OCI-LY7 (cell line): ENCODE data around the gene CTPS2. TPM values are rescaled to one million over a fixed set of nuclear protein-coding genes. Genes with fewer than 3 reads are reported as not detected.

Source experiments
- BruUV-seq: library from RNA; stranded (reverse); fragments of 400-500 nt; replicated peaks from 2 replicates; lab custom pipeline; 2021; lab: Mats Ljungman, UMichigan
- CTCF ChIA-PET: fragments of 300-600 bp; sonication (Branson Sonifier 250); formaldehyde crosslinking; loops from one replicate; lab custom pipeline; 2022; ENCODE audit warnings: antibody characterized with exemption; ENCODE audit not compliant: unreplicated experiment; lab: Charles Lee
- POLR2A ChIA-PET: fragments of 300-600 bp; sonication (Branson Sonifier 250); formaldehyde crosslinking; loops from one replicate; lab custom pipeline; 2022; ENCODE audit warnings: antibody characterized with exemption; lab: Charles Lee
- DNase-seq: peaks from one replicate; pipeline ENCODE4 v3.0.0-alpha.2; 2015; ENCODE audit warnings: low spot score
- H2AFZ ChIP-seq: fragments of 200-600 bp; sonication (generic), shearing (Covaris generic); 2 replicates; pipeline ENCODE4 v1.6.1; 2014; ENCODE audit warnings: mild to moderate bottlenecking, antibody characterized with exemption, low read length, moderate library complexity
- H3K27ac ChIP-seq: fragments of 200-600 bp; sonication (generic); 2 replicates; pipeline ENCODE4 v1.5.1; 2014; ENCODE audit warnings: mixed run types, low read depth, mild to moderate bottlenecking, moderate library complexity, low read length, inconsistent platforms; ENCODE audit not compliant: poor library complexity, severe bottlenecking
- H3K36me3 ChIP-seq: fragments of 200-600 bp; sonication (generic); 2 replicates; pipeline ENCODE4 v1.6.1; 2014; ENCODE audit warnings: mild to moderate bottlenecking, antibody characterized with exemption, low read length, moderate library complexity, mixed read lengths; ENCODE audit not compliant: insufficient read depth
- H3K4me1 ChIP-seq: fragments of 200-600 bp; sonication (generic); 2 replicates; pipeline ENCODE4 v1.5.1; 2014; ENCODE audit warnings: mild to moderate bottlenecking, low read length; ENCODE audit not compliant: insufficient read depth, poor library complexity, severe bottlenecking
- H3K4me2 ChIP-seq: fragments of 200-600 bp; sonication (generic); 2 replicates; pipeline ENCODE4 v1.6.1; 2014; ENCODE audit warnings: mild to moderate bottlenecking, low read length
- H3K4me3 ChIP-seq: fragments of 200-600 bp; sonication (generic); 2 replicates; pipeline ENCODE4 v1.5.1; 2014; ENCODE audit warnings: mild to moderate bottlenecking, low read depth, low read length; ENCODE audit not compliant: poor library complexity, severe bottlenecking
- H3K79me2 ChIP-seq: fragments of 200-600 bp; sonication (generic); 2 replicates; pipeline ENCODE4 v1.6.1; 2016; ENCODE audit warnings: low read depth, mild to moderate bottlenecking, low read length, moderate library complexity, mixed read lengths; ENCODE audit not compliant: insufficient read depth
- H3K9me2 ChIP-seq: fragments of 200-600 bp; sonication (generic); 2 replicates; pipeline ENCODE4 v1.6.1; 2016; ENCODE audit warnings: mild to moderate bottlenecking, low read length, mixed read lengths; ENCODE audit not compliant: insufficient read depth
- H3K9me3 ChIP-seq: fragments of 200-600 bp; sonication (generic); 2 replicates; pipeline ENCODE4 v1.6.1; 2014; ENCODE audit warnings: mild to moderate bottlenecking, mixed run types, low read length, mixed read lengths
- H4K20me1 ChIP-seq: fragments of 200-600 bp; sonication (generic); 2 replicates; pipeline ENCODE4 v1.6.1; 2014; ENCODE audit warnings: mild to moderate bottlenecking, antibody characterized with exemption, low read length, moderate library complexity, mixed read lengths; ENCODE audit not compliant: insufficient read depth
- EZH2phosphoT487 ChIP-seq: fragments of 200-600 bp; sonication (generic); IDR thresholded peaks from 2 replicates; pipeline ENCODE4 v1.6.1; 2018; ENCODE audit warnings: low read depth, borderline replicate concordance, mild to moderate bottlenecking, mixed run types, antibody characterized with exemption, low read length, moderate library complexity, mixed read lengths
- intact Hi-C: fragments of 100-400 bp; cut with micrococcal nuclease; formaldehyde crosslinking; loops from one replicate; pipeline ENCODE4 v1.10.0; 2022; ENCODE audit not compliant: unreplicated experiment
- total RNA-seq, 2 experiments: library from RNA; depleted of rRNA in 1 of 2; stranded (reverse); fragments of >200 nt in 1 of 2; shearing (Covaris generic) in 1 of 2; gene quantifications; 2 replicates each; pipeline ENCODE4 v1.2.3, GENCODE V29; 2014 to 2022
- TF ChIP-seq, protein P1 (sequence below): fragments of 200-600 bp; sonication (generic); conservative IDR thresholded peaks from 2 replicates; pipeline ENCODE4 v1.5.1; 2014; ENCODE audit warnings: mild to moderate bottlenecking, antibody characterized with exemption, low read length, moderate library complexity, mixed read lengths

The CTPS2 gene
- total RNA-seq, 2 experiments from 2014 or later = 15.9 to 21.3 TPM

GRCh38 chrX:16601885-16602284 lies 110.6 kb downstream of the CTPS2 start:
- no TSS peak for BruUV-seq
- Histone ChIP-seq H3K79me2 (no peaks in the 10 kb centered on the region), H3K27ac (no peak overlapping the region), H3K36me3 (no peaks in the 10 kb centered on the region; the same call in 1 of the 2 replicates), H3K4me2 (no peak overlapping the region), H3K9me2 (no peaks in the 10 kb centered on the region), H2AFZ (no peak overlapping the region), H3K4me3 (no peak overlapping the region), H4K20me1 (no peaks in the 10 kb centered on the region), H3K9me3 (no peaks in the 10 kb centered on the region), H3K4me1 (peaks cover 4% of the 10 kb centered on the region)
- no peak for DNase-seq
- intact Hi-C loops = no loop called here
- POLR2A ChIA-PET = interaction anchor here (0.6 kb wide), 1 partner anchor 45 kb away, joined by 3 read pairs; no protein-coding TSS in a partner anchor
- no peak for TF ChIP-seq EZH2phosphoT487
- TF ChIP-seq, protein P1, sequence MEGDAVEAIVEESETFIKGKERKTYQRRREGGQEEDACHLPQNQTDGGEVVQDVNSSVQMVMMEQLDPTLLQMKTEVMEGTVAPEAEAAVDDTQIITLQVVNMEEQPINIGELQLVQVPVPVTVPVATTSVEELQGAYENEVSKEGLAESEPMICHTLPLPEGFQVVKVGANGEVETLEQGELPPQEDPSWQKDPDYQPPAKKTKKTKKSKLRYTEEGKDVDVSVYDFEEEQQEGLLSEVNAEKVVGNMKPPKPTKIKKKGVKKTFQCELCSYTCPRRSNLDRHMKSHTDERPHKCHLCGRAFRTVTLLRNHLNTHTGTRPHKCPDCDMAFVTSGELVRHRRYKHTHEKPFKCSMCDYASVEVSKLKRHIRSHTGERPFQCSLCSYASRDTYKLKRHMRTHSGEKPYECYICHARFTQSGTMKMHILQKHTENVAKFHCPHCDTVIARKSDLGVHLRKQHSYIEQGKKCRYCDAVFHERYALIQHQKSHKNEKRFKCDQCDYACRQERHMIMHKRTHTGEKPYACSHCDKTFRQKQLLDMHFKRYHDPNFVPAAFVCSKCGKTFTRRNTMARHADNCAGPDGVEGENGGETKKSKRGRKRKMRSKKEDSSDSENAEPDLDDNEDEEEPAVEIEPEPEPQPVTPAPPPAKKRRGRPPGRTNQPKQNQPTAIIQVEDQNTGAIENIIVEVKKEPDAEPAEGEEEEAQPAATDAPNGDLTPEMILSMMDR = no peak
- CTCF ChIA-PET = no interaction called here

DNA sequence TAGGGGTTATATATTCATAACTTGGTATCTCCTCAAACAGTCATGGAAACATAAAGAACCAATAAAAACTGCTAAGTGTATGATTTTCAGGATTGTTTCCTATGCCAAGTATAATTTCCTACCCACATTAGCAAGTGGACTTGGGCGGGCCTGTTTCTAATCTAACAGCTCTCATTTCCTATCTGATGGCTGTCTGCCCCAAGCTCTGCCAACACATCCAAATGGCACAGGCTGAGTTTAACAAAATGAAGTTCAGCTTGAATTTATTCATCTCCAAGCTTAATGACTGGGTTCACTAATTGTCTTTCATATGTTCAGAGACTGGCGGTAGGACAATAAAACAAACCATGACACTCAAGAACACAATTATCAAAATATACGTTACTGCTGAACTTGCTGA lies 118.0 kb downstream of the CTPS2 start:
- Histone ChIP-seq H3K4me1 (no peaks in the 10 kb centered on the region), H3K27ac (no peak overlapping the region), H4K20me1 (no peaks in the 10 kb centered on the region), H3K79me2 (no peaks in the 10 kb centered on the region), H3K4me3 (no peak overlapping the region), H3K36me3 (peaks cover 13% of the 10 kb centered on the region; the same call in 1 of the 2 replicates), H3K9me2 (no peaks in the 10 kb centered on the region), H3K4me2 (no peak overlapping the region), H2AFZ (no peak overlapping the region), H3K9me3 (no peaks in the 10 kb centered on the region)
- ChIA-PET POLR2A (no interaction called here), CTCF (no interaction called here)
- TF ChIP-seq, protein P1 = no peak
- intact Hi-C loops = no loop called here
- no peak for DNase-seq
- no TSS peak for BruUV-seq

DNA sequence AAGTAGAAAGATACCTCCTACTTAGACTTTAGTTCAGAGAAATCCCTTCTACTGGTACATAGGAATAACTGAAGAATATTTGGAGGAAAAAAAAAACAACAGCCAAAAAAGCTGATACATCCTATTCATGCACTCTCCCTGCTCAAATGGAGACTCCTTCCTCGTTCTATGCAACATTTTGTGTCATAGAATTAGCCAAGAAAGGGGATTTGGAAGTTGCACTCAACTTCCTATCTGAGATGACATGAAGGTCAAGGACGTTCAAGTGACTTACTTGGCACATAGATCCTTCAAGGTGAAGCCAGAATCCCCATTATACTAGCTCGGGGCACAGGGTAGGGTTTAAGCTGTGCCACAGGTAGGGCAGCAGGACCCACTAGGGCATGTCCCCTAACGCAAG lies 118.7 kb downstream of the CTPS2 start:
- H3K27ac ChIP-seq = no peak overlapping the region
- CTCF ChIA-PET = no interaction called here
- TF ChIP-seq, protein P1 = no peak
- TF ChIP-seq EZH2phosphoT487 = no peak
- no peaks in the 10 kb centered on the region for H3K79me2 ChIP-seq
- BruUV-seq = no TSS peak
- H2AFZ ChIP-seq = no peak overlapping the region
- H3K9me2 ChIP-seq = no peaks in the 10 kb centered on the region
- POLR2A ChIA-PET = no interaction called here
- intact Hi-C loops = no loop called here
- no peaks in the 10 kb centered on the region for H3K9me3 ChIP-seq
- no peaks in the 10 kb centered on the region for H4K20me1 ChIP-seq
- peaks cover 19% of the 10 kb centered on the region; the same call in 1 of the 2 replicates for H3K36me3 ChIP-seq
- no peak for DNase-seq
- no peak overlapping the region for H3K4me3 ChIP-seq
- H3K4me1 ChIP-seq = no peaks in the 10 kb centered on the region
- H3K4me2 ChIP-seq = no peak overlapping the region
